ENCODE results near the gene CNTNAP2. TPM values are rescaled to one million over a fixed set of nuclear protein-coding genes. Genes with fewer than 3 reads are reported as not detected.

The CNTNAP2 gene
- total and polyA plus RNA-seq, 2 donors (not counting 1 experiment from before 2014, with no cell fraction given): not detected

DNA sequence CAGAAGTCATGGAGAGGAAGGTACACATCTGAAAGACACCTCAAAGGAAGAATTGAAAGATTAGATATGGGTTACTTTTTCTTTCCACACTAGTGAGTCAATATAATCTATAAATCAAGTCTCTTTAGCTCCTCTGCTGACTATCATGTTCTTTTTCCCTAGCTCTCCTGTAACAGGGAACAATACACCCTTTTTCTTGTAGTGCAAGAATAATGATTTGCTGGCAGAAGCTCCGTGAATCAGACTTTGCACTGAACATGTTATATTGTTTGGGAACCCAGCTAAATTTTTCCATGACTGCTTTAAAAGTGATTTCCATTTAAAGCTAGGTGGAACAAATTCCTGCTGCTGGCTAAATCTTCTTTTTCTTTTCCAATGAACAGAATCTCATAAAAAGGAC is 1717.4 kb downstream of the CNTNAP2 start:
- no peaks in the 10 kb centered on the region for H3K4me1 ChIP-seq (ENCODE audit: control insufficient read depth, extremely low read depth, insufficient read depth, low read length)
- H3K4me2 ChIP-seq (ENCODE audit: extremely low read depth, insufficient read depth, low read length): no peak overlapping the region
- H3K79me2 ChIP-seq (ENCODE audit: control insufficient read depth, insufficient read depth, low read length): no peaks in the 10 kb centered on the region
- no peak for DNase-seq (ENCODE audit: low read depth in 2 of 2)
- H3K27me3 ChIP-seq (ENCODE audit: control insufficient read depth, insufficient read depth, low read length): no peaks in the 10 kb centered on the region
- no peak overlapping the region for H3K4me3 ChIP-seq (replicated peaks in 1 of 4; ENCODE audit: control extremely low read depth in 1 of 4, insufficient read depth in 1 of 4, low read depth in 3 of 4, low read length in 4 of 4)
- H2AFZ ChIP-seq (ENCODE audit: low read length): no peak overlapping the region
- TF ChIP-seq, protein P1, sequence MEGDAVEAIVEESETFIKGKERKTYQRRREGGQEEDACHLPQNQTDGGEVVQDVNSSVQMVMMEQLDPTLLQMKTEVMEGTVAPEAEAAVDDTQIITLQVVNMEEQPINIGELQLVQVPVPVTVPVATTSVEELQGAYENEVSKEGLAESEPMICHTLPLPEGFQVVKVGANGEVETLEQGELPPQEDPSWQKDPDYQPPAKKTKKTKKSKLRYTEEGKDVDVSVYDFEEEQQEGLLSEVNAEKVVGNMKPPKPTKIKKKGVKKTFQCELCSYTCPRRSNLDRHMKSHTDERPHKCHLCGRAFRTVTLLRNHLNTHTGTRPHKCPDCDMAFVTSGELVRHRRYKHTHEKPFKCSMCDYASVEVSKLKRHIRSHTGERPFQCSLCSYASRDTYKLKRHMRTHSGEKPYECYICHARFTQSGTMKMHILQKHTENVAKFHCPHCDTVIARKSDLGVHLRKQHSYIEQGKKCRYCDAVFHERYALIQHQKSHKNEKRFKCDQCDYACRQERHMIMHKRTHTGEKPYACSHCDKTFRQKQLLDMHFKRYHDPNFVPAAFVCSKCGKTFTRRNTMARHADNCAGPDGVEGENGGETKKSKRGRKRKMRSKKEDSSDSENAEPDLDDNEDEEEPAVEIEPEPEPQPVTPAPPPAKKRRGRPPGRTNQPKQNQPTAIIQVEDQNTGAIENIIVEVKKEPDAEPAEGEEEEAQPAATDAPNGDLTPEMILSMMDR (conservative IDR thresholded peaks at IDR 0.05 in 1 of 2, IDR thresholded peaks at IDR 0.05 in 1 of 2; ENCODE audit: low read depth in 1 of 2, low read length in 2 of 2): no peak
- TF ChIP-seq EZH2 (IDR thresholded peaks at IDR 0.05; ENCODE audit: low read length, missing control alignments): no peak
- H3K36me3 ChIP-seq (ENCODE audit: control insufficient read depth, insufficient read depth, low read length): no peaks in the 10 kb centered on the region
- H4K20me1 ChIP-seq (ENCODE audit: control insufficient read depth, extremely low read depth, insufficient read depth, low read length): no peaks in the 10 kb centered on the region
- H3K9me3 ChIP-seq (ENCODE audit: control insufficient read depth, insufficient read depth, low read depth, low read length): no peaks in the 10 kb centered on the region
- H3K27ac ChIP-seq (ENCODE audit: insufficient read depth, low read length): no peak overlapping the region
- no peak overlapping the region for H3K9ac ChIP-seq (ENCODE audit: insufficient read depth, low read length)

DNA sequence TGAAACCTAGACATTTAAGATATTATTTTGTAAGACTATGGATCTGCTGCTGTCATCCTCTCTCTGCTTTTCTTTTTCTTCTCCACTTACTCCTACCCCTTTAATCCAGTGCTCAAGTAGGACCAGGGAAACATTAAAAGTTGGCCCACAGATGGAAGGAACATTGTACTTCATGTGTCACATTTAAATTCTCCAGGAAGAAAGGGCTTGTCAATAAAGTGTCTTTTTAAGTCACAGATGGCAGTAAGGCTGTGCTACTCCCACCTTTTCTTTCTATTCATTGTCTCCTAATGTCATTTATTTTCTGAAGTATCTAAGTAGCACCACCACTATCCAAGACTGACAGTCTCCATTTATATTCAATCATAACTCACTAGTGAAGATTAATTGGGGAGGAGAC is 1736.2 kb downstream of the CNTNAP2 start:
- Histone ChIP-seq H3K36me3 (ENCODE audit: control insufficient read depth, insufficient read depth, low read length) (no peaks in the 10 kb centered on the region), H3K27ac (ENCODE audit: insufficient read depth, low read length) (no peak overlapping the region), H3K9me3 (ENCODE audit: control insufficient read depth, insufficient read depth, low read depth, low read length) (no peaks in the 10 kb centered on the region), H3K4me1 (ENCODE audit: control insufficient read depth, extremely low read depth, insufficient read depth, low read length) (no peaks in the 10 kb centered on the region), H3K9ac (ENCODE audit: insufficient read depth, low read length) (no peak overlapping the region), H3K4me3 (replicated peaks in 1 of 4; ENCODE audit: control extremely low read depth in 1 of 4, insufficient read depth in 1 of 4, low read depth in 3 of 4, low read length in 4 of 4) (no peak overlapping the region), H3K27me3 (ENCODE audit: control insufficient read depth, insufficient read depth, low read length) (no peaks in the 10 kb centered on the region), H3K79me2 (ENCODE audit: control insufficient read depth, insufficient read depth, low read length) (no peaks in the 10 kb centered on the region), H4K20me1 (ENCODE audit: control insufficient read depth, extremely low read depth, insufficient read depth, low read length) (no peaks in the 10 kb centered on the region), H2AFZ (ENCODE audit: low read length) (no peak overlapping the region), H3K4me2 (ENCODE audit: extremely low read depth, insufficient read depth, low read length) (no peak overlapping the region)
- TF ChIP-seq EZH2 (IDR thresholded peaks at IDR 0.05; ENCODE audit: low read length, missing control alignments): no peak
- TF ChIP-seq, protein P1 (conservative IDR thresholded peaks at IDR 0.05 in 1 of 2, IDR thresholded peaks at IDR 0.05 in 1 of 2; ENCODE audit: low read depth in 1 of 2, low read length in 2 of 2): no peak
- DNase-seq (ENCODE audit: low read depth in 2 of 2): no peak

DNA sequence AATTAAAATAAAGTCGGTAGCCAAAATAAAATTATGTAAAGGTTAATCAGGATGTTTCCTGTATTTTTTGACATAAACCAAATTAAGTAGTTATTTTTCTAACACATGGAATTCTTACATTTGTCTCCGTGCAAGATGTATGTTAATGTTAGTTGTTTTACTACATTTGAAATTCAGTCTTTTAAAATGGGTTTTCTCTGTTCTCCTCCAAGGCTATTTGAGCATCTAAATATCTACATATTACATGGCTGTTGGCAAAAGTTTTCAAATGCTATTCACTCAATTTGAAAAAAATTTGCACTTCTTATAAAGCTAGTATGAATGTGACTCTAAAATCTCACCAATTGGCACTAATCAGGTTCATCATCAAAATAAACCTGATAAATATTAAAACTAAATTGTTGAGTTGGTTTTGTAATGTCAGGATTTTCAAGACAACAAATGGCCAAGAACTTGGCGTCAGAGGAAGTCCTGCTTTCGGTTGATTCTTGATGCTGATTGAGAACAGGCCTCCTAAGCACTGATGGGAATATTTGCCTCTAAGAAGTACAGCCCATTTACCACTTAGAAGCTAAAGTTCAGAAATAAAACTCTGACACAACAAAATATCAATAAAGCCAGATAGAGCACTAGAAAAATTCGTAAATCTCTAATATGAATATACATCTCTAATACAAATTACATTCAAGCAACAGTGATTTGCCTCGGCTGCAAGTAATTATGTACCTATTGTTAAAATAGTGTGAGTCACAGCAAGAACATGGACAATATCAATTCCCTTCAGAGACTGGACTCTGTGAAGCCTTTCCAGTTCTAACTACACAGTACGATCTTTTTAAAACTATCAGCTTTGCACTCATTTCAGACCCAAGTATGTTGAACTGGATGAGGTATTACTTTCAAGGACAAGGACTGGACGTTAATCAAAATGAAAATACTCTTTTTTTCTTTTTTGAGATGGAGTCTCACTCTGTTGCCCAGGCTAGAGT is 1740.8 kb downstream of the CNTNAP2 start:
- no peak for DNase-seq (ENCODE audit: low read depth in 2 of 2)
- no peaks in the 10 kb centered on the region for H3K27me3 ChIP-seq (ENCODE audit: control insufficient read depth, insufficient read depth, low read length)
- H3K4me3 ChIP-seq (replicated peaks in 1 of 4; ENCODE audit: control extremely low read depth in 1 of 4, insufficient read depth in 1 of 4, low read depth in 3 of 4, low read length in 4 of 4): no peak overlapping the region
- H3K4me2 ChIP-seq (ENCODE audit: extremely low read depth, insufficient read depth, low read length): no peak overlapping the region
- no peaks in the 10 kb centered on the region for H3K79me2 ChIP-seq (ENCODE audit: control insufficient read depth, insufficient read depth, low read length)
- no peaks in the 10 kb centered on the region for H3K9me3 ChIP-seq (ENCODE audit: control insufficient read depth, insufficient read depth, low read depth, low read length)
- no peak overlapping the region for H3K27ac ChIP-seq (ENCODE audit: insufficient read depth, low read length)
- TF ChIP-seq, protein P1 (conservative IDR thresholded peaks at IDR 0.05 in 1 of 2, IDR thresholded peaks at IDR 0.05 in 1 of 2; ENCODE audit: low read depth in 1 of 2, low read length in 2 of 2): no peak
- no peak for TF ChIP-seq EZH2 (IDR thresholded peaks at IDR 0.05; ENCODE audit: low read length, missing control alignments)
- H3K9ac ChIP-seq (ENCODE audit: insufficient read depth, low read length): no peak overlapping the region
- no peak overlapping the region for H2AFZ ChIP-seq (ENCODE audit: low read length)
- H3K4me1 ChIP-seq (ENCODE audit: control insufficient read depth, extremely low read depth, insufficient read depth, low read length): no peaks in the 10 kb centered on the region
- H4K20me1 ChIP-seq (ENCODE audit: control insufficient read depth, extremely low read depth, insufficient read depth, low read length): no peaks in the 10 kb centered on the region
- no peaks in the 10 kb centered on the region for H3K36me3 ChIP-seq (ENCODE audit: control insufficient read depth, insufficient read depth, low read length)

Data from fibroblast of lung (primary cell).